ENCODE data around the gene AVEN. TPM values are rescaled to one million over a fixed set of nuclear protein-coding genes. Genes with fewer than 3 reads are reported as not detected.

Gene AVEN
- total RNA-seq, 1 donor from 2014 or later: 8.6 TPM

GRCh38 chr15:33994005-33994615 lies 44.9 kb downstream of the AVEN start:
- DNase-seq (ENCODE audit: low spot score in 2 of 2, unreplicated experiment in 2 of 2): no peak
- Mint-ChIP-seq H3K27ac (no peak overlapping the region), H3K27me3 (ENCODE audit: low read depth) (no peaks in the 10 kb centered on the region), H3K4me1 (no peaks in the 10 kb centered on the region), H3K4me3 (no peak overlapping the region), H3K9me3 (no peaks in the 10 kb centered on the region), H3K36me3 (no peaks in the 10 kb centered on the region)
- no peak for TF ChIP-seq CTCF (IDR thresholded peaks at IDR 0.05; ENCODE audit: unreplicated experiment)

- H3K4me1 Mint-ChIP-seq: peaks cover 5% of the 10 kb centered on the region
These were observed 50.6 kb downstream of the AVEN start for GRCh38 chr15:33988384-33988783.

GRCh38 chr15:33987444-33987843 lies 51.6 kb downstream of the AVEN start:
- TF ChIP-seq CTCF (IDR thresholded peaks at IDR 0.05; ENCODE audit: unreplicated experiment): no peak

More at GRCh38 chr15:33988384-33988783, 50.6 kb downstream of the AVEN start:
- H3K36me3 Mint-ChIP-seq: no peaks in the 10 kb centered on the region
- DNase-seq (ENCODE audit: low spot score in 2 of 2, unreplicated experiment in 2 of 2): no peak
- H3K4me3 Mint-ChIP-seq: no peak overlapping the region
- H3K27me3 Mint-ChIP-seq (ENCODE audit: low read depth): no peaks in the 10 kb centered on the region
- H3K9me3 Mint-ChIP-seq: no peaks in the 10 kb centered on the region
- H3K27ac Mint-ChIP-seq: no peak overlapping the region
- no peak for TF ChIP-seq CTCF (IDR thresholded peaks at IDR 0.05; ENCODE audit: unreplicated experiment)

GRCh38 chr15:33985751-33986150 lies 53.3 kb downstream of the AVEN start:
- no peaks in the 10 kb centered on the region for H3K9me3 Mint-ChIP-seq
- H3K27ac Mint-ChIP-seq: peak overlapping the region; percentile 85
- H3K4me3 Mint-ChIP-seq: no peak overlapping the region
- TF ChIP-seq CTCF (IDR thresholded peaks at IDR 0.05; ENCODE audit: unreplicated experiment): no peak
- DNase-seq (ENCODE audit: low spot score in 2 of 2, unreplicated experiment in 2 of 2): no peak
- no peaks in the 10 kb centered on the region for H3K36me3 Mint-ChIP-seq
- peaks cover 5% of the 10 kb centered on the region for H3K4me1 Mint-ChIP-seq
- no peaks in the 10 kb centered on the region for H3K27me3 Mint-ChIP-seq (ENCODE audit: low read depth)

More at GRCh38 chr15:33987444-33987843, 51.6 kb downstream of the AVEN start:
- Mint-ChIP-seq H3K4me3 (no peak overlapping the region), H3K36me3 (no peaks in the 10 kb centered on the region), H3K9me3 (no peaks in the 10 kb centered on the region), H3K27me3 (ENCODE audit: low read depth) (no peaks in the 10 kb centered on the region), H3K27ac (no peak overlapping the region), H3K4me1 (peaks cover 5% of the 10 kb centered on the region)
- DNase-seq (ENCODE audit: low spot score in 2 of 2, unreplicated experiment in 2 of 2): no peak

GRCh38 chr15:33985287-33985686 lies 53.7 kb downstream of the AVEN start:
- Mint-ChIP-seq H3K36me3 (no peaks in the 10 kb centered on the region), H3K4me1 (peaks cover 5% of the 10 kb centered on the region), H3K27me3 (ENCODE audit: low read depth) (no peaks in the 10 kb centered on the region), H3K4me3 (no peak overlapping the region), H3K27ac (peak overlapping the region; percentile 85), H3K9me3 (no peaks in the 10 kb centered on the region)
- TF ChIP-seq CTCF (IDR thresholded peaks at IDR 0.05; ENCODE audit: unreplicated experiment): no peak
- DNase-seq (ENCODE audit: low spot score in 2 of 2, unreplicated experiment in 2 of 2): no peak

Data from mesothelial cell of epicardium (in vitro differentiated cells).